ENCODE data around the gene SMIM3.
"Not testable (repeated sequence)": the region's sequence is repeated elsewhere in the genome, so short reads cannot be mapped to it uniquely, and the experiment has no call there.

The SMIM3 gene

GRCh38 chr5:150778517-150779396 is at the start of gene SMIM3:
Gene SMIM3, plus strand, starts transcription at chr5:150778757. Its CDS starts 16,684 bp downstream, at chr5:150795441.
- peak; percentile 56 for DNase-seq (ENCODE audit: low read depth)

- no peak for DNase-seq (ENCODE audit: low read depth)
These were observed 48.7 kb upstream of the SMIM3 start for GRCh38 chr5:150729859-150730258.

- DNase-seq (ENCODE audit: low read depth), result no peak
These were observed 46.8 kb upstream of the SMIM3 start for GRCh38 chr5:150731669-150732242.

- peak; percentile 26 for DNase-seq (ENCODE audit: low read depth)
These were observed 43.8 kb upstream of the SMIM3 start for GRCh38 chr5:150734579-150735384.

- no peak for DNase-seq (ENCODE audit: low read depth)
These were observed 39.7 kb upstream of the SMIM3 start for GRCh38 chr5:150738862-150739261.

GRCh38 chr5:150740992-150741391 is 37.6 kb upstream of the SMIM3 start:
- no peak for DNase-seq (ENCODE audit: low read depth)

- DNase-seq (ENCODE audit: low read depth), result not testable (repeated sequence)
These were observed 36.0 kb upstream of the SMIM3 start for GRCh38 chr5:150742455-150743141.

GRCh38 chr5:150743142-150743488 is 35.4 kb upstream of the SMIM3 start:
- not testable (repeated sequence) for DNase-seq (ENCODE audit: low read depth)

GRCh38 chr5:150750469-150750868 is 28.1 kb upstream of the SMIM3 start:
- no peak for DNase-seq (ENCODE audit: low read depth)

GRCh38 chr5:150751096-150751891 is 27.3 kb upstream of the SMIM3 start:
- no peak for DNase-seq (ENCODE audit: low read depth)

GRCh38 chr5:150753463-150753862 is 25.1 kb upstream of the SMIM3 start:
- DNase-seq (ENCODE audit: low read depth), result no peak

- no peak for DNase-seq (ENCODE audit: low read depth)
These were observed 24.7 kb upstream of the SMIM3 start for GRCh38 chr5:150753863-150754262.

- DNase-seq (ENCODE audit: low read depth), result no peak
These were observed 21.4 kb upstream of the SMIM3 start for GRCh38 chr5:150757087-150757649.

- no peak for DNase-seq (ENCODE audit: low read depth)
These were observed 20.4 kb upstream of the SMIM3 start for GRCh38 chr5:150758203-150758530.

- peak; percentile 89 for DNase-seq (ENCODE audit: low read depth)
These were observed 19.8 kb upstream of the SMIM3 start, which contains the start of gene DCTN4 for GRCh38 chr5:150758531-150759333. Gene DCTN4, minus strand, starts transcription at chr5:150759017. Its CDS starts 24 bp downstream, at chr5:150758993.

GRCh38 chr5:150759334-150759583 is 19.3 kb upstream of the SMIM3 start:
- no peak for DNase-seq (ENCODE audit: low read depth)

- no peak for DNase-seq (ENCODE audit: low read depth)
These were observed 16.3 kb upstream of the SMIM3 start for GRCh38 chr5:150762211-150762610.

GRCh38 chr5:150763023-150763769 is 15.4 kb upstream of the SMIM3 start:
- peak; percentile 71 for DNase-seq (ENCODE audit: low read depth)

GRCh38 chr5:150764530-150764929 is 14.0 kb upstream of the SMIM3 start:
- peak; percentile 70 for DNase-seq (ENCODE audit: low read depth)

All from CMK (cell line).